Stomach (tissue), 19 donors: ENCODE results near the gene DNAI4. TPM values are rescaled to one million over a fixed set of nuclear protein-coding genes. Genes with fewer than 3 reads are reported as not detected.
"Not testable (repeated sequence)": the region's sequence is repeated elsewhere in the genome, so short reads cannot be mapped to it uniquely, and the experiment has no call there.

Experiments
- DNase-seq, 2 donors: peaks; one replicate each; pipeline versions ENCODE4 v3.0.0 to v3.0.0-alpha.2; 2013 to 2019
- H3K27ac ChIP-seq, 5 donors: fragments of 200-600 bp in 4 of 5; sonication (generic) in 4 of 5; one replicate each; pipeline ENCODE4 v1.5.1; 2013 to 2019; ENCODE audit warnings: mild to moderate bottlenecking in 1 of 5, moderate library complexity in 1 of 5
- H3K27me3 ChIP-seq, 3 donors: fragments of 200-600 bp; sonication (generic); one replicate each; pipeline ENCODE4 v1.5.1; 2017 to 2019; ENCODE audit warnings: mixed run types in 1 of 3
- H3K36me3 ChIP-seq, 4 donors: fragments of 200-600 bp; sonication (generic); 1 replicate in 3 of 4; 2 replicates in 1 of 4; pipeline ENCODE4 v1.5.1; 2016 to 2019
- H3K4me1 ChIP-seq, 4 donors: fragments of 200-600 bp; sonication (generic); one replicate each; pipeline ENCODE4 v1.5.1; 2016 to 2019
- H3K4me3 ChIP-seq, 4 donors: fragments of 200-600 bp; sonication (generic) in 3 of 4; one replicate each; pipeline ENCODE4 v1.5.1; 2016 to 2019; ENCODE audit warnings: mild to moderate bottlenecking in 1 of 4
- H3K9me3 ChIP-seq, 4 donors: fragments of 200-600 bp; sonication (generic); one replicate each; pipeline ENCODE4 v1.5.1; 2016 to 2019
- CTCF ChIP-seq, 7 experiments: fragments of 450-650 bp in 4 of 7; fragments of 200-600 bp in 3 of 7; sonication (generic) in 3 of 7; IDR thresholded peaks; one replicate each; pipeline ENCODE4 v1.5.1; 2016 to 2019; ENCODE audit warnings: antibody characterized with exemption in 7 of 7, control low read depth in 2 of 7, mild to moderate bottlenecking in 1 of 7
- EP300 ChIP-seq: sonication (generic); formaldehyde crosslinking; IDR thresholded peaks from one replicate; pipeline ENCODE4 v1.6.1; 2017; ENCODE audit warnings: antibody characterized with exemption
- POLR2A ChIP-seq, 4 donors: fragments of 450-650 bp; IDR thresholded peaks; one replicate each; pipeline ENCODE4 v1.6.1; 2016; ENCODE audit warnings: antibody characterized with exemption in 4 of 4, control low read depth in 2 of 4, mild to moderate bottlenecking in 1 of 4, moderate library complexity in 1 of 4
- POLR2AphosphoS5 ChIP-seq, 3 donors: sonication (generic); formaldehyde crosslinking; IDR thresholded peaks; one replicate each; pipeline ENCODE4 v1.6.1; 2016; ENCODE audit warnings: antibody characterized with exemption in 3 of 3
- WGBS, 5 donors: extraction: QIAGEN DNeasy Blood & Tissue Kit in 3 of 5; methylation state at CpG; one replicate each; pipeline versions ENCODE4 v1.1.5 to v1.1.7; 2013 to 2018; 5-methylcytosine and 5-hydroxymethylcytosine counted together
- intact Hi-C: fragments of 100-400 bp; cut with DNase I; formaldehyde crosslinking; loops from one replicate; pipeline ENCODE4 v1.15.1; 2023; ENCODE audit warnings: low total_unique reads
- long read RNA-seq, 10 donors: transcript quantifications; one replicate each; lab custom pipeline, GENCODE V29; 2026
- polyA plus RNA-seq, 3 donors: library from polyadenylated mRNA; stranded (reverse); fragments of 200-250 nt; gene quantifications; one replicate each; pipeline ENCODE4 v1.2.3, GENCODE V29; 2013
- total RNA-seq, 5 donors: library from RNA; depleted of rRNA; stranded (reverse); fragments of >200 nt; gene quantifications; one replicate each; pipeline versions ENCODE4 v1.1.0 to v1.2.3, GENCODE V29; 2014 to 2016
- donor health status: healthy with polysubstance abuse.
- donor health status: Bipolar disorder and iron deficiency.
- donor health status: healthy.

The DNAI4 gene
- 1 to 10 TPM in 4 of 5 donors, not detected in 1; 6.2 to 9.5 (median 8.0) TPM for total RNA-seq
- polyA plus RNA-seq: 1 to 10 TPM in 2 of 3 donors, under 1 TPM in 1; 0.44 to 2.4 (median 2.1) TPM
- long read RNA-seq, donor 1, partial matches to known transcripts: 0 of 6 reads
- long read RNA-seq, donor 1, other reads (novel, unspliced or antisense): 6 of 6 reads
- long read RNA-seq, donor 2: 0 reads
- long read RNA-seq, donor 3: 0 reads
- long read RNA-seq, donor 4: 0 reads
- long read RNA-seq, donor 5: 0 reads
- long read RNA-seq, donor 6: 0 reads
- long read RNA-seq, donor 7, partial matches to known transcripts: 0 of 5 reads
- long read RNA-seq, donor 7, other reads (novel, unspliced or antisense): 5 of 5 reads
- long read RNA-seq, donor 8: 0 reads
- long read RNA-seq, donor 9, partial matches to known transcripts: 7 of 9 reads
- long read RNA-seq, donor 9, other reads (novel, unspliced or antisense): 0 of 9 reads
- long read RNA-seq, donor 10: 0 reads

- Histone ChIP-seq H3K4me3 (peak within 1 kb of the TSS; percentile 81 to 91 (median 82)), H3K9me3 (no peaks in the 10 kb centered on the region), H3K27me3 (no peaks in the 10 kb centered on the region), H3K36me3 (peaks cover 0 to 6% (median 0%) of the 10 kb centered on the region in 4 donors), H3K4me1 (peaks cover 21 to 55% (median 36%) of the 10 kb centered on the region in 4 donors), H3K27ac (peak within 1 kb of the TSS; percentile 89 to 97 (median 94))
- DNase-seq: peak; percentile 97 to 99
- intact Hi-C loops: no loop called here
- WGBS, 5 donors: 0 to 1% (median 0%) methylated on average over 40 to 64 of the region's 64 CpGs
- peak in 1 of 7 experiments; percentile 62 for TF ChIP-seq CTCF (IDR thresholded peaks at IDR 0.05)
- TF ChIP-seq POLR2AphosphoS5 (IDR thresholded peaks at IDR 0.05): peak; percentile 77 to 90 (median 80)
- no peak for TF ChIP-seq EP300
Measured at GRCh38 chr1:66924756-66925557, at the start of gene DNAI4, which contains the start of gene MIER1. Gene DNAI4 (minus strand): TSS chr1:66924856. CDS start chr1:66924831, 25 bp downstream. Gene MIER1 (plus strand): TSS chr1:66924990. CDS start chr1:66925029, 39 bp downstream.

GRCh38 chr1:66968574-66968973 lies 43.9 kb upstream of the DNAI4 start:
- Histone ChIP-seq H3K27me3 (no peaks in the 10 kb centered on the region), H3K36me3 (peaks cover 22 to 99% (median 90%) of the 10 kb centered on the region in 4 donors), H3K4me3 (no peak overlapping the region), H3K4me1 (peaks cover 0 to 8% (median 0%) of the 10 kb centered on the region in 4 donors), H3K9me3 (peaks cover 0 to 5% (median 0%) of the 10 kb centered on the region in 4 donors), H3K27ac (no peak overlapping the region)
- DNase-seq: no peak
- intact Hi-C loops: no loop called here
- 44 to 68% (median 55%) methylated on average over 3 of the region's 3 CpGs for WGBS, 5 donors
- TF ChIP-seq POLR2AphosphoS5 (IDR thresholded peaks at IDR 0.05): no peak
- TF ChIP-seq EP300: no peak
- TF ChIP-seq CTCF (IDR thresholded peaks at IDR 0.05): no peak
- no peak for TF ChIP-seq POLR2A (IDR thresholded peaks at IDR 0.05)

- H3K4me3 ChIP-seq, H3K9me3 ChIP-seq, H3K27ac ChIP-seq, H3K27me3 ChIP-seq, DNase-seq, intact Hi-C loops, H3K4me1 ChIP-seq: not testable (repeated sequence)
- H3K36me3 ChIP-seq: peaks cover 26 to 99% (median 94%) of the 10 kb centered on the region in 4 donors
- 90 to 98% (median 94%) methylated on average over 7 of the region's 7 CpGs for WGBS, 5 donors
Measured at GRCh38 chr1:66966188-66966873, 41.7 kb upstream of the DNAI4 start.

- WGBS, 5 donors: 92 to 97% (median 96%) methylated on average over 3 of the region's 3 CpGs
- peaks cover 0 to 15% (median 6%) of the 10 kb centered on the region in 4 donors for H3K4me1 ChIP-seq
- intact Hi-C loops: no loop called here
- H3K4me3 ChIP-seq: no peak overlapping the region
- DNase-seq: no peak
- H3K9me3 ChIP-seq: no peaks in the 10 kb centered on the region
- no peak for TF ChIP-seq EP300
- TF ChIP-seq POLR2A (IDR thresholded peaks at IDR 0.05): no peak
- no peak for TF ChIP-seq CTCF (IDR thresholded peaks at IDR 0.05)
- TF ChIP-seq POLR2AphosphoS5 (IDR thresholded peaks at IDR 0.05): no peak
- H3K27ac ChIP-seq: no peak overlapping the region
- no peaks in the 10 kb centered on the region for H3K27me3 ChIP-seq
- peaks cover 12 to 91% (median 75%) of the 10 kb centered on the region in 4 donors for H3K36me3 ChIP-seq
Measured at GRCh38 chr1:66957938-66958337, 33.3 kb upstream of the DNAI4 start.
